ENCODE results near the gene GPX2. TPM values are rescaled to one million over a fixed set of nuclear protein-coding genes. Genes with fewer than 3 reads are reported as not detected.
A peak's percentile ranks its signal among the peaks of the same experiment; 100 is the strongest.

Gene GPX2
- total and polyA plus RNA-seq, 4 donors = 0.30 to 1.2 (median 0.43) TPM; not detected in 1

DNA sequence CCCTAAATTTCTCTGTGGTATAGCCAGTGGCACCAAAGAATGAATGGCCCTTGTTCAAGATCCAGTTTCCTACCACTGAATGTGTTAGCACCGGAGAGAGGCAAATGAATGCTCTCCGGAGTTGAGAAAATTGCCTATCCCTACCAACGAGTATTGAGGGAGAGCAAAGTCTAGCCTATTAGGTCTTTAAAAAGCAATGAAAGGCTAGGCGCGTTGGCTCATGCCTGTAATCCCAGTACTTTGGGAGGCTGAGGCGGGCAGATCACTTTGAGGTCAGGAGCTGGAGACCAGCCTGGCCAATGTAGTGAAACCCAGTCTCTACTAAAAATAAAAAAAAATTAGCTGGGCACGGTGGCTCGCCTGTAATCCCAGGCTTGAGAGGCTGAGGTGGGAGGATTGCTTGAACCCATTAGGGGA lies 30.5 kb upstream of the GPX2 start:
- Histone ChIP-seq H3K9me3 (ENCODE audit: control insufficient read depth, insufficient read depth, low read length) (no peaks in the 10 kb centered on the region), H3K27me3 (ENCODE audit: control insufficient read depth, insufficient read depth, low read length) (no peaks in the 10 kb centered on the region), H3K4me3 (ENCODE audit: low read depth, low read length) (peak overlapping the region; percentile 60), H3K36me3 (ENCODE audit: control insufficient read depth, insufficient read depth, low read length) (no peaks in the 10 kb centered on the region), H3K4me1 (ENCODE audit: control insufficient read depth, insufficient read depth, low read length) (peaks cover 31% of the 10 kb centered on the region), H3K27ac (ENCODE audit: low read depth, low read length) (no peak overlapping the region)
- DNase-seq (ENCODE audit: low read depth in 4 of 6, low spot score in 6 of 6) = peak in 1 of 6 donors; percentile 24
- 40% methylated on average over 4 of the region's 8 CpGs for whole genome bisulfite sequencing (ENCODE audit: insufficient coverage)

- Histone ChIP-seq H3K4me1 (ENCODE audit: control insufficient read depth, insufficient read depth, low read length) (peaks cover 34% of the 10 kb centered on the region), H3K4me3 (ENCODE audit: low read depth, low read length) (peak within 1 kb of the TSS; percentile 71), H3K27me3 (ENCODE audit: control insufficient read depth, insufficient read depth, low read length) (no peaks in the 10 kb centered on the region), H3K27ac (ENCODE audit: low read depth, low read length) (no peak within 1 kb of the TSS), H3K9me3 (ENCODE audit: control insufficient read depth, insufficient read depth, low read length) (no peaks in the 10 kb centered on the region), H3K36me3 (ENCODE audit: control insufficient read depth, insufficient read depth, low read length) (no peaks in the 10 kb centered on the region)
- under 1% methylated on average over 91 of the region's 96 CpGs for WGBS (ENCODE audit: insufficient coverage)
- DNase-seq (ENCODE audit: low read depth in 4 of 6, low spot score in 6 of 6) = peak in 4 of 6 donors; percentile 48 to 85 (median 66)
These were observed 29.6 kb upstream of the GPX2 start, which contains the start of gene RAB15 for GRCh38 chr14:64971943-64972791. TSS of gene RAB15 (minus strand) at chr14:64972336. CDS start at chr14:64972076, 260 bp downstream.

- Histone ChIP-seq H3K27ac (ENCODE audit: low read depth, low read length) (no peak overlapping the region), H3K27me3 (ENCODE audit: control insufficient read depth, insufficient read depth, low read length) (no peaks in the 10 kb centered on the region), H3K4me3 (ENCODE audit: low read depth, low read length) (peak overlapping the region; percentile 71), H3K9me3 (ENCODE audit: control insufficient read depth, insufficient read depth, low read length) (no peaks in the 10 kb centered on the region), H3K4me1 (ENCODE audit: control insufficient read depth, insufficient read depth, low read length) (peaks cover 34% of the 10 kb centered on the region), H3K36me3 (ENCODE audit: control insufficient read depth, insufficient read depth, low read length) (peaks cover 4% of the 10 kb centered on the region)
- DNase-seq (ENCODE audit: low read depth in 4 of 6, low spot score in 6 of 6) = peak in 1 of 6 donors; percentile 62
- WGBS (ENCODE audit: insufficient coverage) = 0% methylated on average over 21 of the region's 31 CpGs
These were observed 29.0 kb upstream of the GPX2 start for GRCh38 chr14:64971491-64971942.

DNA sequence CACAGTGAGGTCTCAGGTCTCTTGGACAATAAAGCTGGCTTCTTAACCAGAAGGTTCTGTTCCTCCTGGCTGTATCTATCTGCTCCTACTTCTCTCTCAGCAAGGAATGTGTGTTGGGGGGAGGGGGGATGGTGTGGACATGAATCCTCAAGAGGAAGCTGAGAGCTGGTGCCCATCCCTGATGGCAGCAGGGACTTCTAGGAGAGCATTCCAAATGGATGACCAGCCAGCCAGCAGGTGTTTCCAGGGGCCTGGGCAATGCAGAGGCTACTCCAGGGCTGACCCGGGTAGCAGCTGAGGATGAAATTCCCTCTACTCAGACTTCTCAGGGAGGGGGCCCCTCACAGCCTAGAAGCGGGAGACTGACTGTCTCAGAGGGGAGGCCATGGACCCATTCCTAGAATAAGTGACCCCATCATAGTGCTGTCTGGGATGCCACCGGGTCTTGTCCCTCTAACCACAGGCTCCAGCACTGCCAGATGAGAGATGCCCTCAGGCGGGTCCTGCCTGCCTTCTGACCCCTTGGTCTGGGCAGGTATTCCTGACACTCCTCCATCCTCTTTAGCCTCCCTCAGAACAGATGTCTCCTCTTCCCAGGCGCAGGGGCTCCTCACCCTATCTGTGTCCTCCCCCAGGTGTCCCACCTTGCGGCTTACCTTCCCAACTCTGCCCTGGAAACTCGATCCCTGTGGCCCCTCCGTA lies 28.4 kb upstream of the GPX2 start:
- WGBS (ENCODE audit: insufficient coverage) = 35% methylated on average over 8 of the region's 8 CpGs
- Histone ChIP-seq H3K9me3 (ENCODE audit: control insufficient read depth, insufficient read depth, low read length) (no peaks in the 10 kb centered on the region), H3K27ac (ENCODE audit: low read depth, low read length) (no peak overlapping the region), H3K4me3 (ENCODE audit: low read depth, low read length) (peak overlapping the region; percentile 71), H3K27me3 (ENCODE audit: control insufficient read depth, insufficient read depth, low read length) (no peaks in the 10 kb centered on the region), H3K36me3 (ENCODE audit: control insufficient read depth, insufficient read depth, low read length) (peaks cover 4% of the 10 kb centered on the region), H3K4me1 (ENCODE audit: control insufficient read depth, insufficient read depth, low read length) (peaks cover 35% of the 10 kb centered on the region)
- peak in 1 of 6 donors; percentile 26 for DNase-seq (ENCODE audit: low read depth in 4 of 6, low spot score in 6 of 6)

DNA sequence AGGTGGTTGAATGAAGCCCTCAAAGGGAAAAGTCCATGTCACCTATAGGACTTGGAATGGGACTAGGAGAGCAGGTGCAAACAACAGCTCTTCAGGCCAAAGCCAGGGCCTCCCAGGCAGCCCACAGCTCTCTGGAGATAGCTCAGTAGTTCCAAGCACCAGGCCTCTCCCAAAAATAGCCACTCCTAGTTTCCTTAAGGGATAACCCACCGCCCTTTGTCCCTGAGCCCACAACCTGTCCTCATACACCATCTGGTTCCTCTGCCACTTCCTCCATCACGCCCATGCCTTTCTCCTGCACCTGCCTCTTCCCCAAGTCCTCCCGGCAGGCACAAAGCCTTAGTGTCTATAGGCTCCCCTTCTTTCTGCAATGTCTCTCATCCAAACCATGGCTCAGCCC lies 27.5 kb upstream of the GPX2 start:
- Histone ChIP-seq H3K4me1 (ENCODE audit: control insufficient read depth, insufficient read depth, low read length) (peaks cover 43% of the 10 kb centered on the region), H3K4me3 (ENCODE audit: low read depth, low read length) (no peak overlapping the region), H3K36me3 (ENCODE audit: control insufficient read depth, insufficient read depth, low read length) (peaks cover 4% of the 10 kb centered on the region), H3K27ac (ENCODE audit: low read depth, low read length) (no peak overlapping the region), H3K9me3 (ENCODE audit: control insufficient read depth, insufficient read depth, low read length) (no peaks in the 10 kb centered on the region), H3K27me3 (ENCODE audit: control insufficient read depth, insufficient read depth, low read length) (no peaks in the 10 kb centered on the region)
- 93% methylated on average over 3 of the region's 3 CpGs for WGBS (ENCODE audit: insufficient coverage)
- no peak for DNase-seq (ENCODE audit: low read depth in 4 of 6, low spot score in 6 of 6)

- H3K27me3 ChIP-seq (ENCODE audit: control insufficient read depth, insufficient read depth, low read length) = no peaks in the 10 kb centered on the region
- H3K9me3 ChIP-seq (ENCODE audit: control insufficient read depth, insufficient read depth, low read length) = no peaks in the 10 kb centered on the region
- DNase-seq (ENCODE audit: low read depth in 4 of 6, low spot score in 6 of 6) = peak in 1 of 6 donors; percentile 17
- no peak overlapping the region for H3K4me3 ChIP-seq (ENCODE audit: low read depth, low read length)
- H3K36me3 ChIP-seq (ENCODE audit: control insufficient read depth, insufficient read depth, low read length) = peaks cover 4% of the 10 kb centered on the region
- H3K27ac ChIP-seq (ENCODE audit: low read depth, low read length) = peak overlapping the region; percentile 40
- 24% methylated on average over 5 of the region's 6 CpGs for WGBS (ENCODE audit: insufficient coverage)
- H3K4me1 ChIP-seq (ENCODE audit: control insufficient read depth, insufficient read depth, low read length) = peaks cover 43% of the 10 kb centered on the region
These were observed 26.1 kb upstream of the GPX2 start for GRCh38 chr14:64968651-64969050.

GRCh38 chr14:64968167-64968566 lies 25.6 kb upstream of the GPX2 start:
- H3K27me3 ChIP-seq (ENCODE audit: control insufficient read depth, insufficient read depth, low read length) = no peaks in the 10 kb centered on the region
- peaks cover 43% of the 10 kb centered on the region for H3K4me1 ChIP-seq (ENCODE audit: control insufficient read depth, insufficient read depth, low read length)
- 53% methylated on average over 7 of the region's 7 CpGs for WGBS (ENCODE audit: insufficient coverage)
- H3K4me3 ChIP-seq (ENCODE audit: low read depth, low read length) = no peak overlapping the region
- H3K27ac ChIP-seq (ENCODE audit: low read depth, low read length) = no peak overlapping the region
- peaks cover 9% of the 10 kb centered on the region for H3K36me3 ChIP-seq (ENCODE audit: control insufficient read depth, insufficient read depth, low read length)
- no peaks in the 10 kb centered on the region for H3K9me3 ChIP-seq (ENCODE audit: control insufficient read depth, insufficient read depth, low read length)
- peak in 1 of 6 donors; percentile 8 for DNase-seq (ENCODE audit: low read depth in 4 of 6, low spot score in 6 of 6)

DNA sequence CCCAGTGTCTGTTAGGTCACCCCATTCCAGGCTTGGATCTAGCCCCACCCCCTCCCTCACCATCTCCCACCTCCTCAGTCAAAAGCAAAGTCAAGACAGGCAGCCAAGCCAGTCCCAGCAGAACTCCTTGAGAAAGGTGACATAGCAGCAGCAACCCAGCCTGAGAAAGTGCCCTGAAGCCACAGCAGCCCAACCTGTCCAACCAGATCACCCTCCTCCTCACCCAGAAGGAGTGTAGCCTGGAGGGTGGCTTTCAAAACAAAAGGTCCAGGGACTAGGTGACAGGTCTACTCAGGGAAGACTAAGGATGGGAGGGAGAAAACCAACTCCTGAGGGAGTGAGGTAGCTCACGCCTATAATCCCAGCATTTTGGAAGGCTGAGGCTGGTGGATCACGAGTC lies 24.4 kb upstream of the GPX2 start:
- Histone ChIP-seq H3K27ac (ENCODE audit: low read depth, low read length) (no peak overlapping the region), H3K36me3 (ENCODE audit: control insufficient read depth, insufficient read depth, low read length) (peaks cover 10% of the 10 kb centered on the region), H3K27me3 (ENCODE audit: control insufficient read depth, insufficient read depth, low read length) (no peaks in the 10 kb centered on the region), H3K4me1 (ENCODE audit: control insufficient read depth, insufficient read depth, low read length) (peaks cover 39% of the 10 kb centered on the region), H3K4me3 (ENCODE audit: low read depth, low read length) (no peak overlapping the region), H3K9me3 (ENCODE audit: control insufficient read depth, insufficient read depth, low read length) (no peaks in the 10 kb centered on the region)
- no CpG with 5 or more reads among the region's 2 CpGs for WGBS (ENCODE audit: insufficient coverage)
- no peak for DNase-seq (ENCODE audit: low read depth in 4 of 6, low spot score in 6 of 6)

GRCh38 chr14:64965356-64966000 lies 22.9 kb upstream of the GPX2 start:
- Histone ChIP-seq H3K4me3 (ENCODE audit: low read depth, low read length) (no peak overlapping the region), H3K27me3 (ENCODE audit: control insufficient read depth, insufficient read depth, low read length) (no peaks in the 10 kb centered on the region), H3K36me3 (ENCODE audit: control insufficient read depth, insufficient read depth, low read length) (peaks cover 10% of the 10 kb centered on the region), H3K9me3 (ENCODE audit: control insufficient read depth, insufficient read depth, low read length) (no peaks in the 10 kb centered on the region), H3K27ac (ENCODE audit: low read depth, low read length) (no peak overlapping the region), H3K4me1 (ENCODE audit: control insufficient read depth, insufficient read depth, low read length) (peaks cover 38% of the 10 kb centered on the region)
- WGBS (ENCODE audit: insufficient coverage) = 92% methylated on average over 8 of the region's 15 CpGs
- no peak for DNase-seq (ENCODE audit: low read depth in 4 of 6, low spot score in 6 of 6)

Data from spinal cord (tissue), 10 donors.